ENCODE results near the gene OR7A5.
"Not testable (repeated sequence)": the region's sequence is repeated elsewhere in the genome, so short reads cannot be mapped to it uniquely, and the experiment has no call there.

DNA sequence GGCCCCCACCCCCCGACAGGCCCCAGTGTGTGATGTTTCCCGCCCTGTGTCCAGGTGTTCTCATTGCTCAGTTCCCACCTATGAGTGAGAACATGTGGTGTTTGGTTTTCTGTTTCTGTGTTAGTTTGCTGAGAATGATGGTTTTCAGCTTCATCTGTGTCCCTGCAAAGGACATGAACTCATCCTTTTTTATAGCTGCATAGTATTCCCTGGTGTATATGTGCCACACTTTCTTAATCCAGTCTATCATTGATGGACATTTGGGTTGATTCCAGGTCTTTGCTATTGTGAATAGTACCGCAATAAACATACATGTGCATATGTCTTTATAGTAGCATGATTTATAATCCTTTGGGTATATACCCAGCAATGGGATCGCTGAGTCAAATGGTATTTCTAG, 57.3 kb downstream of the OR7A5 start:
- TF ChIP-seq, protein P1, sequence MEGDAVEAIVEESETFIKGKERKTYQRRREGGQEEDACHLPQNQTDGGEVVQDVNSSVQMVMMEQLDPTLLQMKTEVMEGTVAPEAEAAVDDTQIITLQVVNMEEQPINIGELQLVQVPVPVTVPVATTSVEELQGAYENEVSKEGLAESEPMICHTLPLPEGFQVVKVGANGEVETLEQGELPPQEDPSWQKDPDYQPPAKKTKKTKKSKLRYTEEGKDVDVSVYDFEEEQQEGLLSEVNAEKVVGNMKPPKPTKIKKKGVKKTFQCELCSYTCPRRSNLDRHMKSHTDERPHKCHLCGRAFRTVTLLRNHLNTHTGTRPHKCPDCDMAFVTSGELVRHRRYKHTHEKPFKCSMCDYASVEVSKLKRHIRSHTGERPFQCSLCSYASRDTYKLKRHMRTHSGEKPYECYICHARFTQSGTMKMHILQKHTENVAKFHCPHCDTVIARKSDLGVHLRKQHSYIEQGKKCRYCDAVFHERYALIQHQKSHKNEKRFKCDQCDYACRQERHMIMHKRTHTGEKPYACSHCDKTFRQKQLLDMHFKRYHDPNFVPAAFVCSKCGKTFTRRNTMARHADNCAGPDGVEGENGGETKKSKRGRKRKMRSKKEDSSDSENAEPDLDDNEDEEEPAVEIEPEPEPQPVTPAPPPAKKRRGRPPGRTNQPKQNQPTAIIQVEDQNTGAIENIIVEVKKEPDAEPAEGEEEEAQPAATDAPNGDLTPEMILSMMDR (IDR thresholded peaks at IDR 0.05), result not testable (repeated sequence)
- not testable (repeated sequence) for TF ChIP-seq CEBPB (IDR thresholded peaks at IDR 0.05)

Data from A549 (cell line).